Measurements from ENCODE around the gene CAGE1.
"Not testable (repeated sequence)": the region's sequence is repeated elsewhere in the genome, so short reads cannot be mapped to it uniquely, and the experiment has no call there.

The CAGE1 gene

DNA sequence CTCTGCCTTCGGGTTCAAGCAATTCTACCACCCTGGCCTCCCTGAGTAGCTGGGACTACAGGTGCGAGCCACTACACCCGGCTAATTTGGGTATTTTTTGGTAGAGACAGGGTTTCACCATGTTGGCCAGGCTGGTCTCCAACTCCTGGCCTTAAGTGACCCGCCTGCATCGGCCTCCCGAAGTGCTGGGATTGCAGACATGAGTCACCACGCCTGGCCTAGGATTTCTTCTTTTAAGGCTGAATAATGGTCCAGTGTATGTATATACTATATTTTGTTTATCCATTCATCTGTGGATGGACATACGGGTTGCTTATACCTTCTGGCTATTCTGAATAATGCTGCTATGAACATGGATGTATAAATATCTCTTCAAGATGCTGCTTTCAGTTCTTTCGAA lies 17.2 kb upstream of the CAGE1 start:
- DNase-seq, result no peak

DNA sequence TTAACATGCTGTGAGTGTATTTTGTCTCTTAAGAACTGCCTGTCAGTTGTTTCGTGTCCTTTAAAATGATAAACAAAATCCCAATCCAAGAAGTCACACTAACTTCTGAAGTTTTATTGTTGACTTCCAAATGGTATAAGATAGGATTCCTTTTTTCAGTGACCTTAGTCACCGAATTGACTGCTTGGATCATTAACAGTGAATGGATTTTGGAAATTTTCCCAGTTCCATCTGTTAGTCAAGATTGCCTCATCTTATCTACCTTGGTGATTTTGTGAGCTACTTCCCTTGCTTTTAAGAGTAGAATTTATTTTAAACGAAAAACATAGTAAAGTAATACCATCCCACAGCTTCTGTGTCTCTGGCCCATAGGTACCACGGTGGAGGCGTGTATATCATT lies 15.0 kb upstream of the CAGE1 start:
- no peak for DNase-seq

DNA sequence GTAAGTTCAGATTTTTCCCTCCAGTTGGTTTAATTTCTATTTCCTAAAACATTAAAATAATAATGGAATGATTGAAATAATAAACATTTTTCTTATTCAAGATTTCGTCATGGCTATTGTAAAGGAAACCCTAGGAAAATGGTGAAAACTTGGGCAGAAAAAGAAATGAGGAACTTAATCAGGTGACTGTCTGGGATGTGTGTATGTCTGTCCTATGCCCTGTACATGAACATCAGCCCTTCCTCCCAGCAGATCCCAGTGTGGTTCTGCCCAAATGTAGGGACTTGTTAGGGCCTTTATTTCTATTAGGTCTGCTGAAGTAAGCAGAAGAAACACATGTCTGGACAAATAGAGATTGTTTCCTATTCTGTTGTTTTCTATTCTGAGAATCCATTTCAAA lies 13.2 kb upstream of the CAGE1 start:
- no peak for DNase-seq

DNA sequence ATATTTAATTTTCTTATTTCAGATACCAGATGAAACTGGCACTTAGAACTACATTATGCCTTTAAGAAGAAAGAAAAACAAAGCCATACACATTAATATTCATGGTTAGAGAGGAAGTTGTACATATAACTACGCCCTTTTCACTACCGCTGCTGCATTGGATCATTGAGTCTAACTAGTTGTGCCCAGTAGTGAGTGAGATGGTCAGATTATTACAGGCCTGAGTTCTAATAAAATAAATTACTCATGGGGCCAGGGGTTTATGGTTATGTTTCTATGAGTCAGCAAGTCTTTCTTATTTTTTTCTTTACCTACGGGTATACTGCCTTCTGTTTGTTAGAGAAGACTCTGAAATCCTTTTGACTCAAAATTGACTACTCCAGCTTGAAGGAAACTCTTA lies 11.5 kb upstream of the CAGE1 start:
- DNase-seq, result no peak

DNA sequence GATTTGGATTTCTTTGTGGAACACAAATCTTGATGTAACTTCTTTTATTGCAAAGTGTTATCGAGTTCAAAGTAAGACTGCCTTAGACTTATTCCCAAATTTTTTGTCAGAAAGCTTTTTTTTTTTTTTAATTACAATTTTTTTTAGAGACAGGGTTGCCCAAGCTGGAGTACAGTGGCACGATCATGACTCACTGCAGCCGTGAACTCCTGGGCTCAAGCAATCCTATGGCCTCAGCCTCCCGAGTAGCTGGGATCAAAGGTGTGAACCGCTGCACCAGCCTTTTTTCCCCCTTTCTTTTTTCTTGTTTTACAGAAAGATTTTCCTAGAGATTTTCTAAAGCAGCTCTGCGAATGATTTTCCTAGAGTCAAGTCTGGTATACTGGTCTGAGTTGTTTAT lies 2.9 kb upstream of the CAGE1 start:
- DNase-seq, result no peak

DNA sequence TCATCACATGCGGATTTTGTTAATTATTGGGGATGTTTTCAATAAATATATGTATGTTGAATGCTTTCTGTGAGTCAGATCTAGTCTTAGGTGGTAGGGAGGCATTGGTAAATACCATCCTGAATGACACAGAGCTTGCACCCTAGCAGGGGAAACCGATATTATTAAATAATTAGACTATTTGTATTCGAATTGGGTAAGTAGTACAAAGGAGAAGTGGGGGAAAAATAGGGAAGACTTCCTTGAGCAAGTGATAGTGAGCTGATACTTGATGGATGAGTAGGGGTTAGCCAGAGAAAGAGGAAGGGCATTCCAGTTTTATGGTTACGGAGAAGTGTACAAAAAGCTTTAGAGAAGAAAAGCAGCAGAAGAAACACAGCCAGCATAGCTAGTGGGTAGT lies 1.6 kb upstream of the CAGE1 start:
- no peak for DNase-seq

DNA sequence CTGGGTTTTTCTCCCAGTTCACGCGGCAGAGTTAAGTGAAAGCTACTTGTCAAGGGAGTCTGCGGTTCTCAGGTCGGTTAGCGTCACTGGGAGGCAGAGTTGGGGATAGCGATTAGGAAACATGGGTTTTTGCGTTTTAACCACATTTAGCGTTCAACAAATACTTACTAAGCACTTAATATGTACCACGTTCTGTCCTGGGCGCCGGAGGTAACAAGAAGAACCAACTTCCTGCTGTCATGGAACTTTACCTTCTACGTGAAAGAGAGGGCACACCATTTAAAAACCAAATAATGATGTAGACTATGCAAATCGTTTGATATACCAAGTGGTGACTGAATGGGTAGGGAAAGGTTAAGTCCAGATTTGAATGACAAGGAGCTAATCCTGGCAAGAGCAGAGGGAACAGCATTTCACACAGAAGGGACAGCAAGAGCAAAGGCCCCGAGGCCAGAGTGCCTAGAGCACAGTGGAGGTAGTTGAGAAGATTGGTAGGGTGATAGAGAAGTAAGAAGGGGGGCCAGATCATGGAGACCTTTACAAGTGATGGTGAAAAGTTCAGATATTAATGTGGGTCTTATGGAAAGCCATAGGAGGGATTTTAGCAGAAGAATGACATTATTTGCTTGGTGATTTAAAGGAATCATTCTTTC lies 810 bp upstream of the CAGE1 start:
- DNase-seq, result no peak

DNA sequence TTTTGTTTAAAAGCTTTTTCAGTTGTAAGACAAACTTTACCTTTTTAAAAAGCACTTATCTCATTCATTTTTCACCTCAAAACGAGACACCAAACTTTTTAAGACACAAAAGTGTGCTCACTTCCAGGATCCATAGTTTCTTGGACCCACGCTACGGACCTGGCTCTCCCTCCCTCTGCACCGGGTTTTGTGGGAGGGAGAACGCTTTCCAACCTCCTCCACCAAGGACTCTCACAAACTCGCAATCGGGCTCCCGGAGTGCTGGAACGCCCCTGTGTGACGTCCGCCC lies 436 bp downstream of the CAGE1 start:
- DNase-seq, result no peak

DNA sequence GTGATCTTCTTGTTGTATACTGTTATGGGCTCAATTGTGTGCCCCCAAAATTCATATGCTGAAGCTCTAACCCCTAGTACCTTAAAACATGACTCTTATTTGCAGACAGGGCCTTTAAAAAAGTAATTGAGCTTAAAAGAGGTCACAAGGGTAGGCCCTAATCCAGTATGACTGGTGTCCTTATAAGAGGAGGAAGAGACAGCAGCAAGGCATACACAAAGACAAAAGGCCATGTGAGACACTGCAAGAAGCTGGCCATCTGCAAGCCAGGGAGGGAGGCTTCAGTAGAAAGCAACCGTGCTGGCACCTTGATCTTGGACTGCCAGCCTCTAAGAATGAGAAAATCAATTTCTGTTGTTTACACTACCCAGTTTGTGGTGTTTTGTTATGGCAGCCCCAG lies 8.4 kb downstream of the CAGE1 start:
- DNase-seq, result no peak

DNA sequence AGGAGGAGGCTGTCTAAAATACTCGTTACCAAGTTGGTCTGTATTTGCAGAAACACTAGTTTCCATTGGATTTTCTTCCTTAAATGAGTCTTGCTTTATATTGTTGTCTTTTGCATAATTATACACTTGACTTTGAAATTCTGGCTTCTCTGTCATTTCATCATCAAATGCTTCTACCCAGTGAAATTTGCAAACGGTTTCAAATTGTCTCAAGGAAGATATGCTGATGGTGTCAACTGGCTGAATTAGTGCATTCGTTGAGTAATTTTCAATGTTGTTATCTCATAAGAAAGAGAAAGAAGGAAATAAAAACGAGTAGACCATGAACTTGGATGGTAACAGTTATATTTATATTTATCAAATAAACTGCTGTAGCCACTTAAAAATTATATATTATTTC lies 10.8 kb downstream of the CAGE1 start:
- DNase-seq, result no peak

DNA sequence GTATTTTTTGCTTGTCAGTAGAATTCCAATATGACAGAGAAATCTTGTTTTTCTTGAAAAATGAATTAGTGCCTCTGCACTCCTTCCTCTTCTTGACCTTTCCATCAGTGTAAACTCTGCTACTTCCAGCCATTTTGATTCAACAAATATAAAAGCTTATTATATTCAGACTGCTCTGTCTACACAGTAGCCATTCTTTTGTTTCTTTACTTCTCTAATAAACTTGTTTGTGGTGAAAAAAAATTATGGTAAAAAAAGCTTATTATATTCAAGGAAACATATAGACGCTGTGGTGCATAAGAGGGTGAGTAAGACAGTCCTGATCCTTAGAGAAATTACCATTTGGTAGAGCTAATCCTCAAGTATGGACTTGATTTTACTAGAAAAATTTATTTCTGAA lies 11.6 kb downstream of the CAGE1 start:
- DNase-seq, result no peak

DNA sequence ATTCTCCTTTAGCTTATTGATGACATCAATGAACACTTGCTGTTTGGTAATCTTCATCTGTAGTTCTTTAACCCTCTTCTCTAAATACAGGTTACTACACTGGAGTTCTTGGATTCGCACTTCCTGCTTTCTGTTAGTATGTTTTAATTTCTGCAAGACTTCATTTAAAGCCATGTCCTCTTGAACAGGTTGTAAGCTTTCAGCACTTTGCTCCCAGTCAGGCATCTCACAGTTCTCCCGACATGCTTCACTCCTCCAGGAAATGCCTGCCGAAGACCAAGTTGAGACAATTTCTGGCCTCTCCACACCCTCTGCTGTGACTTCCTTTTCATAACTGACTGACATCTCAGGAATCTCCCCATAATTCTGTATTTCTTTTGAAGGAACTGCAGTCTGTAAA lies 15.8 kb downstream of the CAGE1 start:
- no peak for DNase-seq

DNA sequence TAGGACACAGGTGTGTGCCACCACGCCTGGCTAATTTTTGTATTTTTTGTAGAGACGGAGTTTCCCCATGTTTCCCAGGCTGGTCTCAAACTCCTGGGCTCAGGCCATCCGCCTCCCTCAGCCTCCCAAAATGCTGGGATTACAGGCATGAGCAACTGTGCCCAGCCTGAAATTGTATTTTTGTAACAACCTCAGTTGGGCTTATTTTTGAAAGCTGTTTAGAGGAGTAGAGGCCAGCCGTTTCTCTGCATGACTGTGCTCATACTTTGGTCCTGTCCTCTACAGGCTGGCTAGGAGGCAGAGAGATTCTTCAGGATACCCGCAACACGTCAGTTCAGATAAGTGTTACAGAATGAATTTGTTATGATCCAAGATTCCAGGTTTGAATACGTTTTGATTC lies 22.1 kb downstream of the CAGE1 start:
- no peak for DNase-seq

DNA sequence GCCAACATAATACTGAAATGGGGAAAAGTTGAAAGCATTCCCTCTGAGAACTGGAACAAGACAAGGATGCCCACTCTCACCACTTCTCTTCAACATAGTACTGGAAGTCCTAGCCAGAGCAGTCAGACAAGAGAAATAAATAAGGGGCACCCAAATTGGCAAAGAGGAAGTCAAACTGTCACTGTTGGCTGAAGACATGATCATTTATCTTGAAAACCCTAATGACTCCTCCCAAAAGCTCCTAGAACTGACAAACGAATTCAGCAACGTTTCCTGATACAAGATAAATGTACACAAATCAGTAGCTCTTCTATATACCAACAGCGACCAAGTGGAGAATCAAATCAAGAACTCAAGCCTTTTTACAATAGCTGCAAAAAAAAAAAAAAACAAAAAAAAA lies 37.6 kb downstream of the CAGE1 start:
- DNase-seq, result not testable (repeated sequence)

DNA sequence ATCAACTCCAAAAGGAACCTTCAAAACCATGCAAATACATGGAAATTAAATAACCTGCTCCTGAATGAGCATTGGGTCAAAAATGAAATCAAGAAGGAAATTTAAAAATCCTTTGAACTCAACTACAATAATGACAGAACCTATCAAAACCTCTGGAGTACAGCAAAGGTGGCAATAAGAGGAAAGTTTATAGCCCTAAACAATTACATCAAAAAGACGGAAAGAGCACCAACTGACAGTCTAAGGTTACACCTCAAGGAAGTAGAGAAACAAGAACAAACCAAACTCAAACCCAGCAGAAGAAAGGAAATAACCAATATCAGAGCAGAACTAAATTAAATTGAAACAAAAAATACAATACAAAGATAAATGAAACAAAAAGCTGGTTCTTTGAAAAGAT lies 39.0 kb downstream of the CAGE1 start:
- not testable (repeated sequence) for DNase-seq

DNA sequence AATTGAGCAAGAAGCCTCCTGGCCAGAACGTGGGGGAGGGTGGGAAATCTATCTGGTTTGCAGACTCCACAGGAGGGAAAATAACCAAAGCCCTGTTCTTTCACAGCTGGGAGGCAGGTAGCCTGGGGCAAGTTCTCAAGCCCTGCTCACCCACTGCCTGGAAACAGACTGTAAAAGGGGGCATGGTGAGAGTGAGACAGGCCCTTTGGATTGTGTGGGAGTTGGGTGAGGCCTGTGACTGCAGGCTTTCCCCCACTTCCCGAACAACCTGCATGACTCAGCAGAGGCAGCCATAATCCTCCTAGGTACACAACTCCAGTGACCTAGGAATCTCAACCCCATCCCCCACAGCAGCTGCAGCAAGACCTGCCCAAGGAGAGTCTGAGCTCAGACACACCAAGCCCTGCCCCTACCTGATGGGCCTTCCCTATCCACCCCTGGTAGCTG lies 42.0 kb downstream of the CAGE1 start:
- DNase-seq, result not testable (repeated sequence)

DNA sequence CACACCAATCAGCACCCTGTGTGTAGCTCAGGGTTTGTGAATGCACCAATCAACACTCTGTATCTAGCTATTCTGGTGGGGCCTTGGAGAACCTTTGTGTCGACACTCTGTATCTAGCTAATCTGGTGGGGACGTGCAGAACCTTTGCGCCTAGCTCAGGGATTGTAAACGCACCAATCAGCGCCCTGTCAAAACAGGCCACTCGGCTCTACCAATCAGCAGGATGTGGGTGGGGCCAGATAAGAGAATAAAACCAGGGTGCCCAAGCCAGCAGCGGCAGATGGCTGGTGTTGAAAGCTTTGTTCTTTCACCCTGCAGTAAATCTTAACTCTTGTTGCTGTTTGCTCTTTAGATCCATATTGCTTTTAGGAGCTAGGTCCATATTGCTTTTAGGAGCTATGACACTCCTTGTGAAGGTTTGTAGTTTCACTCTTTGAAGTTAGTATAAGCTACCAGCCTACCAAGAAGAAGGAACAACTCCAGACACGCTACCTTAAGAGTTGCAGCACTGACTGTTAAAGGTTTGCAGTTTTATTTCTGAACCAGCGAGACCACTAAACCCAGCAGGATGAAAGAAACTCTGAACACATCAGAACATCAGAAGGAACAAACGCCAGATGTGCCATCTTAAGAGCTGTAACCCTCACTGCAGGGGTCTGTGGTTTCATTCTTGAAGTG lies 44.6 kb downstream of the CAGE1 start:
- not testable (repeated sequence) for DNase-seq

DNA sequence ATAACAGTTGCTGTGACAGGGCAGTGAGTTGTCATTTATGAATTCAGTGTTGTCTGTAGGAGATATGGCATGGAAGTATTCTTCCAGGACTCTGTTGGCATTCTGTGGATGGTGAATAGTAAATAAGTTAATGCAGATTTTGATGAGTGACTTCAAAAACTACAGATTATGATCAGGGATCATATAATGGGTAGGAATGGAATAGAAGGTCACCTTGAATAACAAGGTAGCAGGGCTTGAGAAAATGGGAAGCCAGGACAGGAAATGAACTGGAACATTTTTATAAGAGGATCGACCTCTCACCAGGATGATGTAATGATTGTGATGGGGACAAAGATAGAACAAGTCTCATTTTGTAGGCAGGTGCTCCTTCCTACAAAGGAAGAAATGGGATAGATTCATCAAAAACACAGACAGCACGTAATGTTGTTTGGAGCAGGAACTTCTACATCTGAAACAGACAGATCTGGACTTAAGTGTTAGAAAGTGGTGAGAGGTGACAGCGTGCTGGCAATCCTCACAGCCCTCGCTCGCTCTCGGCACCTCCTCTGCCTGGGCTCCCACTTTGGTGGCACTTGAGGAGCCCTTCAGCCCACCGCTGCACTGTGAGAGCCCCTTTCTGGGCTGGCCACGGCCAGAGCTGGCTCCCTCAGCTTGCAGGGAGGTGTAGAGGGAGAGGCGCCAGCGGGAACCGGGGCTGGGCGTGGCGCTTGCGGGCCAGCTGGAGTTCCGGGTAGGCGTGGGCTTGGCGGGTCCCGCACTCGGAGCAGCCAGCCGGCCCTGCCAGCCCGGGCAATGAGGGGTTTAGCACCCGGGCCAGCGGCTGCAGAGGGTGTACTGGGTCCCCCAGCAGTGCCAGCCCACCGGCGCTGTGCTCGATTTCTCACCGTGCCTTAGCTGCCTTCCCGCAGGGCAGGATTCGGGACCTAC lies 45.7 kb downstream of the CAGE1 start:
- DNase-seq, result no peak

DNA sequence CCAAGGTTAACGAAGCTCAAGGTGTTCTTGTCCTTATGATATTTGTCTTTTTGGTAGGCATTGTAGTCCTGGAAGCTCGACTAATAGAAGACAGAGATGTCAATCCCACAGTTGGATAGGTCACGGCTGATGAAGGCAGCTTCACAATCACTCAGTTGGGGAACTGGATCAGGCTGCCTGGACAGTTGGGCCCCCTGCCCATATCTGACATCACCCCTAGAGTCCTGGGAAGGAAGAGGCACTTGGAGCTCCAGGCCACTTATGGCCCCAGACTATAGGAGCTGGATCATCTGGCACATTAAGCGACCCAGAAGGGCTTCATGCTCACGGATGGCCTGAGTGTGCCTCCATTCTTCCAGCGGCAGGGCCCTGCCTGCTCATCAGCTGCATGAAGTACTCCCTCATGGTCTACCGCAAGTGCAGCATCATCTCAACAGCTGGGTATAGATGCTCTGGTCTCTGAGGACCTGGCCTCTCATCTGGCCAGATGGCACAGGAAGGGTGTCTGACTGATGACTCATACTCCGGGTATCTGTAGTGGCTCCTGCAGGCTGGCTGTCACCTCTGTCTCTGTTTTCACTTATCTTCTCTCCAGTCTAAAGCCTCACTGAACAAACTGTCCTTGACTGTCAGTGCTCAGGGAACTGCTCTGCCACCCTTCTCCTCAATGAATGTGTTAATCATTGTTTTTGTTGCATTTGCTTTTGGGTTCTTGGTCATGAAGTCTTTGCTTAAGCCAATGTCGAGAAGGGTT lies 47.4 kb downstream of the CAGE1 start:
- DNase-seq, result no peak

DNA sequence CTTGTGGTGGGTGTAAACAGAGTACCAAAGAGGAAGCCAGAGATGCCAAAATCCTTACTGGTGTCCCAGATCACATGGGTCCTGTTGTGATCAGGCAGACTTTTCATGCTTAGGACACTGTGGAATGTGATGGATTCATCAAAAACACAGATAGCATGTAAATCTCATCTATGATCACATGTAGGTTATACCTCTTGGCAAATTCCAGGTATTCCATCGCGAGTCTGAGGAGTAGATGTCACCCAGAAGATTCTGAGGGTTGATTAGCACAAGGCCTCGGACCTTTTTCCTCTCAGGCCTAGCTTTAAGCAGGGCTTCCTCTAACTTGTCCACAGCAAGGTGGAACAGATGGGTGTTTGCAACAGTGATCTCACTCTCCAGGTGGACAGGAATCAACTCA lies 48.3 kb downstream of the CAGE1 start:
- no peak for DNase-seq

DNA sequence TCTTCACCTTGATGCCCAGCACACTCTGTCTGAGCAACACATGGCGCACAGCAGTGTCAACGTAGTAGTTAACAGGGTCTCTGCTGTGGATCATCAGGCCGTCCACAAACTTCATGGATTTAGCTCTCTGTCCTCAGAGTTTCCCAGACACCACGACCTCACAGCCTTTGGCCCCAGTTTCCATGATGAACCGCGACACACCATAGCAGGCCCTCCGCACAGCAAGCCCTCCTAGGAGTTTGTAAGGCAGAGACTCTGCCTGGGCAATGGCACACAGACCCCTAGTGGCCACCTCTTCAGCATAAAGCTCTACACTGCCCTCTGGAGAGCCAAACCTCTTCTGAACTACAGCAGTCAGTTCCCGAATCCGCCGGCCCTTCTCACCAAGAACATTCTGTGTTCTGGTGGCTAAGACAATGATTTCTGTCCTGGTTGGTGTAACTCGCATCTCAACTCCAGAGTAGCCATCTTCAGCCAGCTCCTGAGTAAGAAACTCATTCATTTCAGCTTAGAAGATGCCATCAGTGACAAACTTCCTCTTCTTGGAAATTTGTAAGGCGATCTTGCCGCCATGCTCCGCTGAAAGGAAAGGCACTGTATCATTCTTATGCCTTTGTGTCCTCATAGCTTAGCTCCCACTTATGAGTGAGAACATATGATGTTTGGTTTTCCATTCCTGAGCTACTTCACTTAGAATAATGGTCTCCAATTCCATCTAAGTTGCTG lies 50.4 kb downstream of the CAGE1 start:
- DNase-seq, result not testable (repeated sequence)

DNA sequence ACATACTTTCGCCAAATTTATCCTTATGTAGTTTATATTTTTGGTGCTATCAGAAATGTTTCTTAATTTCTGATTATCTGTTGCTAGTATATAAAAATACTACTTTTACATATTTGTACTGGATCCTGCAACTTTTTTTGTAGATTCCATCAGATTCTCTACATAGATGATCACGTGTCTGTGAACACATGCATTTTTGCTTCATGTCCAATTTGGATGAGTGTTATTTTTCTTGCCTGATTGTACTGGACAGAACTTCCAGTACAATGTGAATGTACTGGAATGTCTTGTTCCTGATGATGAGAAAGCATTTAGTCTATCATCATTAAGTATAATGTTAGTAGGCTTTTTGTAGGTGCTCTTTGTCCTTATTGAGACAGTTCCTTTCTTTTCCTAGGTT lies 51.5 kb downstream of the CAGE1 start:
- DNase-seq, result no peak

DNA sequence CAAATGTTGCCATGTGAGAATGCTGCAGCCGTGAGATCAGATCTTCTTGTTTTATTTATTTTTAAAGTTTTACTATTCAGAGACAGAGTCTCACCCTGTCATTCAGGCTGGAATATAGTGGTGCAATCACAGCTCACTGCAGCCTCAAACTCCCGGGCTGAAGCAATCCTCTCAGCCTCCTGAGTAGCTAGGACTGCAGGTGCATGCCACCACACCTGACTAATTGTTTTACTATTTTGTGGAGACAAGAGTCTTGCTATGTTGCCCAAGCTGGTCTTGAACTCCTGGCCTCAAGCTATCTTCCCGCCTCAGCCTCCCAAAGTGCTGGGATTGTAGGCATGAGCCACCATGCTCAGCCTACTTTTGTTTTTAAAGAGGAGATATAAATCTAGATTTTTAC lies 54.0 kb downstream of the CAGE1 start:
- no peak for DNase-seq

All from stimulated activated CD4-positive, alpha-beta T cell treated with anti-CD3 and anti-CD28 coated beads, Interleukin-12 subunit alpha, Interleukin-12 subunit beta, amount 100 ng/mL, for 4 hours (primary cell).